GM21447 (cell line): ENCODE data around the gene LPAR6.

Experiments used
- ATAC-seq: cut with Tn5 transposase; IDR thresholded peaks from one replicate; pipeline ENCODE4 v1.9.1; 2021; ENCODE audit not compliant: unreplicated experiment

The LPAR6 gene

GRCh38 chr13:48377857-48378256, 35.1 kb downstream of the LPAR6 start:
- ATAC-seq, result no peak

- ATAC-seq, result no peak
These were observed 42.1 kb downstream of the LPAR6 start for GRCh38 chr13:48370815-48371214.

GRCh38 chr13:48369988-48370387, 42.9 kb downstream of the LPAR6 start:
- no peak for ATAC-seq
